ENCODE results near the gene ACOT6. TPM values are rescaled to one million over a fixed set of nuclear protein-coding genes. Genes with fewer than 3 reads are reported as not detected.

ACOT6 gene
- total RNA-seq, 2 experiments from 2014 or later: not detected

- Mint-ChIP-seq H3K4me1 (ENCODE audit: low read depth) (peaks cover 2% of the 10 kb centered on the region), H3K27ac (no peak overlapping the region), H3K27me3 (no peaks in the 10 kb centered on the region), H3K9me3 (no peaks in the 10 kb centered on the region), H3K36me3 (ENCODE audit: low read depth) (no peaks in the 10 kb centered on the region), H3K4me3 (no peak overlapping the region)
- POLR2A ChIA-PET: no interaction called here
- no peak for ATAC-seq
- intact Hi-C loops (cut with micrococcal nuclease): no loop called here
- DNase-seq: no peak
- TF ChIP-seq, protein P1, sequence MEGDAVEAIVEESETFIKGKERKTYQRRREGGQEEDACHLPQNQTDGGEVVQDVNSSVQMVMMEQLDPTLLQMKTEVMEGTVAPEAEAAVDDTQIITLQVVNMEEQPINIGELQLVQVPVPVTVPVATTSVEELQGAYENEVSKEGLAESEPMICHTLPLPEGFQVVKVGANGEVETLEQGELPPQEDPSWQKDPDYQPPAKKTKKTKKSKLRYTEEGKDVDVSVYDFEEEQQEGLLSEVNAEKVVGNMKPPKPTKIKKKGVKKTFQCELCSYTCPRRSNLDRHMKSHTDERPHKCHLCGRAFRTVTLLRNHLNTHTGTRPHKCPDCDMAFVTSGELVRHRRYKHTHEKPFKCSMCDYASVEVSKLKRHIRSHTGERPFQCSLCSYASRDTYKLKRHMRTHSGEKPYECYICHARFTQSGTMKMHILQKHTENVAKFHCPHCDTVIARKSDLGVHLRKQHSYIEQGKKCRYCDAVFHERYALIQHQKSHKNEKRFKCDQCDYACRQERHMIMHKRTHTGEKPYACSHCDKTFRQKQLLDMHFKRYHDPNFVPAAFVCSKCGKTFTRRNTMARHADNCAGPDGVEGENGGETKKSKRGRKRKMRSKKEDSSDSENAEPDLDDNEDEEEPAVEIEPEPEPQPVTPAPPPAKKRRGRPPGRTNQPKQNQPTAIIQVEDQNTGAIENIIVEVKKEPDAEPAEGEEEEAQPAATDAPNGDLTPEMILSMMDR (IDR thresholded peaks at IDR 0.05): no peak
- CTCF ChIA-PET: interaction anchor here (1.1 to 1.4 kb wide), 2 partner anchors 11 to 29 kb away, joined by 3 read pairs; no protein-coding TSS in a partner anchor
Observed at GRCh38 chr14:73662487-73662943, 50.2 kb downstream of the ACOT6 start.

DNA sequence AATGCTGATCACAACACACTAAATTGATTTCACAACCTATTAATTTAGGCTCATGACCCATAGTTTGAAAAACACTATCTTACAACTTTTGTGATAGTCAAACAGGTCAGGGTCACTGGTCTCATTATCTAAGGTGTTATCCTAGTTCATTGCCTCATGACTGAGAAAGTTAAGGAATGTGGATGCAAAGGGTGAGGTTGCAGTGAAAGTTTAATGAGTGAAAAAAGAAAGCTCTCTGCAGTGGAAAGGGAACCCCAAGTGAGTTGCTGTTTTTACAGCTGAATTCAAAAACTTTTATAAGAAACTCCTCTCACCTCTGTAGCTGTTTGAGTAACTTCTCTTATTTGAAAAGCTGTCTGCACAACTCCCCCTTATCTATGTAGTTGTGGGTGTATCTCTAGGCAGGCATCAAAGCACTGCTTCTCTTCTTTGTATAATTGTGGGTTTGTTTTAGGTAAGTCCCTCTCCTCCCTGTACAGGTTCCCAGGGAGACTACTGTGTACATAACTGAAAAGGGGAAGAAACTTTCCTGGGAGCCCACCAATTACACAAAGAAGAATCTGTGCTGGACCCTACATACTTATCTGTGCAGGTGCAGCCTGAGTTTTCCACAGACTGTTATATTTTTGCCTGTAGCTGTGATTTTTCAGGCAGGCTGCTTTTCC lies 51.4 kb downstream of the ACOT6 start:
- no peak overlapping the region for H3K4me3 Mint-ChIP-seq
- H3K4me1 Mint-ChIP-seq (ENCODE audit: low read depth): peaks cover 2% of the 10 kb centered on the region
- H3K36me3 Mint-ChIP-seq (ENCODE audit: low read depth): no peaks in the 10 kb centered on the region
- DNase-seq: no peak
- no peak overlapping the region for H3K27ac Mint-ChIP-seq
- no peak for ATAC-seq
- POLR2A ChIA-PET: no interaction called here
- H3K9me3 Mint-ChIP-seq: no peaks in the 10 kb centered on the region
- intact Hi-C loops (cut with micrococcal nuclease): no loop called here
- CTCF ChIA-PET: interaction anchor here (1.1 to 1.9 kb wide), 3 partner anchors 8 to 14 kb away, joined by 3 read pairs; no protein-coding TSS in a partner anchor
- no peaks in the 10 kb centered on the region for H3K27me3 Mint-ChIP-seq
- TF ChIP-seq, protein P1 (IDR thresholded peaks at IDR 0.05): no peak

DNA sequence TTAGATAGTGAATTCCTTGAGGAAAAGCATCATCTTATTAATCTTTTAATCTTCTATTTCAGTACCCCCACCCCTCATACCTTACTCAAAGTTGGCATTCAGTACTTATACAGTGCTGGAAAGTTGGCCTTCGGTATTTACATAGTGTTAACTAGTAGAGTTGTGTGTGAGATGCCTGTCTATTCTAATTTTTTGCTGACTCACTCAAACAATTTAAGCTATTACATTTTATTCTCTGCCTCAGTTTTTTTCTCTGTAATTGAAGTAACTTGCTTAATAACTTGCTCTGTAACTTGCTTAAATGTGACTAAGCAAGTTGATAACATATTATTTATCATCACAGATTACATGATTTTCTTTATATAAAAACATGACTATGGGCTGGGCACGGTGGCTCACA lies 52.8 kb downstream of the ACOT6 start:
- CTCF ChIA-PET: no interaction called here
- ATAC-seq: no peak
- no peak for DNase-seq
- no peaks in the 10 kb centered on the region for H3K9me3 Mint-ChIP-seq
- intact Hi-C loops (cut with micrococcal nuclease): no loop called here
- TF ChIP-seq, protein P1 (IDR thresholded peaks at IDR 0.05): no peak
- POLR2A ChIA-PET: no interaction called here
- H3K4me3 Mint-ChIP-seq: no peak overlapping the region
- H3K4me1 Mint-ChIP-seq (ENCODE audit: low read depth): peaks cover 2% of the 10 kb centered on the region
- H3K27ac Mint-ChIP-seq: no peak overlapping the region
- H3K27me3 Mint-ChIP-seq: no peaks in the 10 kb centered on the region
- H3K36me3 Mint-ChIP-seq (ENCODE audit: low read depth): no peaks in the 10 kb centered on the region

GRCh38 chr14:73666583-73666982 lies 54.3 kb downstream of the ACOT6 start:
- DNase-seq (no peak), ATAC-seq (no peak)
- Mint-ChIP-seq H3K4me3 (no peak overlapping the region), H3K27me3 (no peaks in the 10 kb centered on the region), H3K27ac (no peak overlapping the region), H3K36me3 (ENCODE audit: low read depth) (no peaks in the 10 kb centered on the region), H3K9me3 (no peaks in the 10 kb centered on the region), H3K4me1 (ENCODE audit: low read depth) (peaks cover 2% of the 10 kb centered on the region)
- intact Hi-C loops (cut with micrococcal nuclease): no loop called here
- TF ChIP-seq, protein P1 (IDR thresholded peaks at IDR 0.05): no peak
- ChIA-PET CTCF (no interaction called here), POLR2A (no interaction called here)

DNA sequence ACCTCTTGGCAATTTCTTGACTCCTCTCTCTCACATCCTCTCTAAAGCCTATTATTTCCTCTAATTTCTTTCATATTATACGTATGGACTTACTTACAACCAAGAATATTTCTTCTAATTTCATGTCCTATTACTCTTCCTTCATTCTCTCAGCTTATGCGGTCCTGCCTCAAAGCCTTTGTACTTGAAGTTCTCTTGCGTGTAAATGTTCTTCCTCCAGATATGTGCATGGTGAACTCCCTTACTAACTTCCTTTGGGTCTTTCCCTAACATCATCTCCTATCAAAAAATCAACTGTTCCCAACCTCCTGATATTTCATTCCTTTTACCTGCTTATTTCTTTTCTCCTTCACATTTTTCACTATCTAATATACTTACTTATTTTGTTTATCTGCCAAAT lies 55.5 kb downstream of the ACOT6 start:
- Mint-ChIP-seq H3K9me3 (no peaks in the 10 kb centered on the region), H3K4me1 (ENCODE audit: low read depth) (peaks cover 2% of the 10 kb centered on the region), H3K4me3 (no peak overlapping the region), H3K36me3 (ENCODE audit: low read depth) (no peaks in the 10 kb centered on the region), H3K27ac (no peak overlapping the region), H3K27me3 (no peaks in the 10 kb centered on the region)
- intact Hi-C loops (cut with micrococcal nuclease): no loop called here
- CTCF ChIA-PET: interaction anchor here (1.2 kb wide), 1 partner anchor 97 kb away, joined by 3 read pairs; no protein-coding TSS in a partner anchor
- POLR2A ChIA-PET: interaction anchor here (1.2 kb wide), 1 partner anchor 9 kb away, joined by 3 read pairs; no protein-coding TSS in a partner anchor
- ATAC-seq (no peak), DNase-seq (no peak)
- TF ChIP-seq, protein P1 (IDR thresholded peaks at IDR 0.05): no peak

All from activated CD8-positive, alpha-beta T cell treated with anti-CD3 and anti-CD28 coated beads for 36 hours (primary cell).